Liver (tissue), 3 donors: ENCODE results near the gene CUL5.
A peak's percentile ranks its signal among the peaks of the same experiment; 100 is the strongest.

ENCODE experiments used
- EGR1 ChIP-seq, 2 donors: IDR thresholded peaks; 2 replicates each; pipeline ENCODE4 v1.6.1; 2016 to 2018; ENCODE audit warnings: antibody characterized with exemption in 2 of 2, low read depth in 2 of 2
- GABPA ChIP-seq, 2 donors: IDR thresholded peaks in 1 of 2; conservative IDR thresholded peaks in 1 of 2; 2 replicates each; pipeline ENCODE4 v1.6.1; 2016; ENCODE audit warnings: antibody characterized with exemption in 2 of 2, mild to moderate bottlenecking in 1 of 2, moderate library complexity in 1 of 2
- HNF4A ChIP-seq, 2 donors: conservative IDR thresholded peaks; 2 replicates each; pipeline ENCODE4 v1.6.1; 2016; ENCODE audit warnings: antibody characterized with exemption in 2 of 2, mild to moderate bottlenecking in 2 of 2
- JUND ChIP-seq, 2 donors: IDR thresholded peaks; 2 replicates each; pipeline ENCODE4 v1.6.1; 2016; ENCODE audit warnings: antibody characterized with exemption in 2 of 2
- RAD21 ChIP-seq, 2 donors: IDR thresholded peaks; 2 replicates each; pipeline ENCODE4 v1.6.1; 2016; ENCODE audit warnings: antibody characterized with exemption in 2 of 2, mild to moderate bottlenecking in 2 of 2
- SP1 ChIP-seq: IDR thresholded peaks from 2 replicates; pipeline ENCODE4 v1.6.1; 2018; ENCODE audit warnings: antibody characterized with exemption, mild to moderate bottlenecking
- TAF1 ChIP-seq: conservative IDR thresholded peaks from 2 replicates; pipeline ENCODE4 v1.6.1; 2016; ENCODE audit warnings: antibody characterized with exemption, mild to moderate bottlenecking
- YY1 ChIP-seq: IDR thresholded peaks from 2 replicates; pipeline ENCODE4 v1.6.1; 2016; ENCODE audit warnings: antibody characterized with exemption, mild to moderate bottlenecking
- TF ChIP-seq, protein P1 (sequence below): fragments of 150-350 bp; IDR thresholded peaks from 2 replicates; pipeline ENCODE4 v1.5.1; 2017; ENCODE audit warnings: improper control_type of control experiment, low read depth, low read length; ENCODE audit not compliant: missing input control
- TF ChIP-seq, protein P2 (sequence below): IDR thresholded peaks from 2 replicates; pipeline ENCODE4 v1.6.1; 2016; ENCODE audit warnings: antibody characterized with exemption
- TF ChIP-seq, protein P3 (sequence below): IDR thresholded peaks from 2 replicates; pipeline ENCODE4 v1.6.1; 2016; ENCODE audit warnings: antibody characterized with exemption, mild to moderate bottlenecking
- TF ChIP-seq, protein P4 (sequence below): IDR thresholded peaks from 2 replicates; pipeline ENCODE4 v1.6.1; 2016; ENCODE audit warnings: antibody characterized with exemption
- donor health status: healthy.
- donor health status: healthy.

DNA sequence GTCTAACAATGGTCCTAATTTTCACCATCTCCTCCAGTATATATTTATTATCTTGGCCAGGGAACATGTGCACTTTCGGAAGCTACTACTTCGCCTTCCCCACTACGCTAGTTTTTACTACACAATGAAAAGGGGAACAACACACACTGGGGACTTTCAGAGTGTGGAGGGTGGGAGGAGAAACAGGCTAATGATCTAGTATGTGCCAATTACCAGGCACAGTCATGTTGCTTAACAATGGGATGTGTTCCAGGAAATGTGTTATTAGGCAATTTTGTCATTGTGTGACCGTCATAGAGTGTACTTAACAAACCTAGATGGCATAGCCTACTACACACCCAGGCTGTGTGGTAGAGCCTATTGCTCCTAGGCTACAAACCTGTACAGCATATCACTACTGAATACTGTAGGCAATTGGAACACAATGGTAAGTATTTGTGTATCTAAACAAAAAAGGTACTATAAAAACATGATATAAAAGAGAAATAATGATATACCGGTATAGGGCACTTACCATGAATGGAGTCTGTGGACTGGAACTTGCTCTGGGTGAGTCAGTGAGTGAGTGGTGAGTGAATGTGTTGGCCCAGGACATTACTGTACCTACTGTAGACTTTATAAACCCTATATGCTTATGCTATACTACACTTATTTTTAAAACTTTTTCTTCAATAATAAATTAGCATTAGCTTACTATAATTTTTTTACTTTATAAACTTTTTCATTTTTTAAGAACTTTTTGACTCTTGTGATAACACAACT lies 20.1 kb upstream of the CUL5 start:
- TF ChIP-seq, protein P1, sequence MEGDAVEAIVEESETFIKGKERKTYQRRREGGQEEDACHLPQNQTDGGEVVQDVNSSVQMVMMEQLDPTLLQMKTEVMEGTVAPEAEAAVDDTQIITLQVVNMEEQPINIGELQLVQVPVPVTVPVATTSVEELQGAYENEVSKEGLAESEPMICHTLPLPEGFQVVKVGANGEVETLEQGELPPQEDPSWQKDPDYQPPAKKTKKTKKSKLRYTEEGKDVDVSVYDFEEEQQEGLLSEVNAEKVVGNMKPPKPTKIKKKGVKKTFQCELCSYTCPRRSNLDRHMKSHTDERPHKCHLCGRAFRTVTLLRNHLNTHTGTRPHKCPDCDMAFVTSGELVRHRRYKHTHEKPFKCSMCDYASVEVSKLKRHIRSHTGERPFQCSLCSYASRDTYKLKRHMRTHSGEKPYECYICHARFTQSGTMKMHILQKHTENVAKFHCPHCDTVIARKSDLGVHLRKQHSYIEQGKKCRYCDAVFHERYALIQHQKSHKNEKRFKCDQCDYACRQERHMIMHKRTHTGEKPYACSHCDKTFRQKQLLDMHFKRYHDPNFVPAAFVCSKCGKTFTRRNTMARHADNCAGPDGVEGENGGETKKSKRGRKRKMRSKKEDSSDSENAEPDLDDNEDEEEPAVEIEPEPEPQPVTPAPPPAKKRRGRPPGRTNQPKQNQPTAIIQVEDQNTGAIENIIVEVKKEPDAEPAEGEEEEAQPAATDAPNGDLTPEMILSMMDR: no peak
- no peak for TF ChIP-seq EGR1 (IDR thresholded peaks at IDR 0.05; ENCODE audit: low read depth in 2 of 2)
- TF ChIP-seq, protein P2, sequence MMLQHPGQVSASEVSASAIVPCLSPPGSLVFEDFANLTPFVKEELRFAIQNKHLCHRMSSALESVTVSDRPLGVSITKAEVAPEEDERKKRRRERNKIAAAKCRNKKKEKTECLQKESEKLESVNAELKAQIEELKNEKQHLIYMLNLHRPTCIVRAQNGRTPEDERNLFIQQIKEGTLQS: no peak
- no peak for TF ChIP-seq SP1
- TF ChIP-seq, protein P3, sequence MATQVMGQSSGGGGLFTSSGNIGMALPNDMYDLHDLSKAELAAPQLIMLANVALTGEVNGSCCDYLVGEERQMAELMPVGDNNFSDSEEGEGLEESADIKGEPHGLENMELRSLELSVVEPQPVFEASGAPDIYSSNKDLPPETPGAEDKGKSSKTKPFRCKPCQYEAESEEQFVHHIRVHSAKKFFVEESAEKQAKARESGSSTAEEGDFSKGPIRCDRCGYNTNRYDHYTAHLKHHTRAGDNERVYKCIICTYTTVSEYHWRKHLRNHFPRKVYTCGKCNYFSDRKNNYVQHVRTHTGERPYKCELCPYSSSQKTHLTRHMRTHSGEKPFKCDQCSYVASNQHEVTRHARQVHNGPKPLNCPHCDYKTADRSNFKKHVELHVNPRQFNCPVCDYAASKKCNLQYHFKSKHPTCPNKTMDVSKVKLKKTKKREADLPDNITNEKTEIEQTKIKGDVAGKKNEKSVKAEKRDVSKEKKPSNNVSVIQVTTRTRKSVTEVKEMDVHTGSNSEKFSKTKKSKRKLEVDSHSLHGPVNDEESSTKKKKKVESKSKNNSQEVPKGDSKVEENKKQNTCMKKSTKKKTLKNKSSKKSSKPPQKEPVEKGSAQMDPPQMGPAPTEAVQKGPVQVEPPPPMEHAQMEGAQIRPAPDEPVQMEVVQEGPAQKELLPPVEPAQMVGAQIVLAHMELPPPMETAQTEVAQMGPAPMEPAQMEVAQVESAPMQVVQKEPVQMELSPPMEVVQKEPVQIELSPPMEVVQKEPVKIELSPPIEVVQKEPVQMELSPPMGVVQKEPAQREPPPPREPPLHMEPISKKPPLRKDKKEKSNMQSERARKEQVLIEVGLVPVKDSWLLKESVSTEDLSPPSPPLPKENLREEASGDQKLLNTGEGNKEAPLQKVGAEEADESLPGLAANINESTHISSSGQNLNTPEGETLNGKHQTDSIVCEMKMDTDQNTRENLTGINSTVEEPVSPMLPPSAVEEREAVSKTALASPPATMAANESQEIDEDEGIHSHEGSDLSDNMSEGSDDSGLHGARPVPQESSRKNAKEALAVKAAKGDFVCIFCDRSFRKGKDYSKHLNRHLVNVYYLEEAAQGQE: no peak
- TF ChIP-seq RAD21 (IDR thresholded peaks at IDR 0.05): no peak
- TF ChIP-seq GABPA (IDR thresholded peaks at IDR 0.05 in 1 of 2, conservative IDR thresholded peaks at IDR 0.05 in 1 of 2): no peak
- no peak for TF ChIP-seq JUND (IDR thresholded peaks at IDR 0.05)
- TF ChIP-seq HNF4A (conservative IDR thresholded peaks at IDR 0.05): peak in 1 of 2 donors; percentile 10
- no peak for TF ChIP-seq TAF1
- no peak for TF ChIP-seq YY1
- TF ChIP-seq, protein P4, sequence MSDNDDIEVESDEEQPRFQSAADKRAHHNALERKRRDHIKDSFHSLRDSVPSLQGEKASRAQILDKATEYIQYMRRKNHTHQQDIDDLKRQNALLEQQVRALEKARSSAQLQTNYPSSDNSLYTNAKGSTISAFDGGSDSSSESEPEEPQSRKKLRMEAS: no peak
